DMS114 treated with DMSO at 0.1 percent for 48 hours (cell line): ENCODE data around the gene HOXC9.
A peak's percentile ranks its signal among the peaks of the same experiment; 100 is the strongest.

Experiments used
- DNase-seq: peaks from one replicate; lab custom pipeline; 2025; ENCODE audit not compliant: unreplicated experiment; lab: John Stamatoyannopoulos, UW

Gene HOXC9

GRCh38 chr12:53963005-53963404 is 37.0 kb upstream of the HOXC9 start:
- no peak for DNase-seq

- no peak for DNase-seq
Observed at GRCh38 chr12:53963434-53964314, 36.3 kb upstream of the HOXC9 start.

GRCh38 chr12:53964315-53964713 is 35.6 kb upstream of the HOXC9 start:
- no peak for DNase-seq

- no peak for DNase-seq
Observed at GRCh38 chr12:53965281-53966084, 34.5 kb upstream of the HOXC9 start.

GRCh38 chr12:53966085-53966384 is 33.9 kb upstream of the HOXC9 start:
- DNase-seq, result no peak

GRCh38 chr12:53966385-53967133 is 33.4 kb upstream of the HOXC9 start:
- no peak for DNase-seq

- no peak for DNase-seq
Observed at GRCh38 chr12:53967421-53967925, 32.5 kb upstream of the HOXC9 start.

- DNase-seq, result no peak
Observed at GRCh38 chr12:53968214-53969127, 31.5 kb upstream of the HOXC9 start.

- no peak for DNase-seq
Observed at GRCh38 chr12:53969588-53970259, 30.2 kb upstream of the HOXC9 start.

GRCh38 chr12:53970451-53970850 is 29.5 kb upstream of the HOXC9 start:
- no peak for DNase-seq

- DNase-seq, result no peak
Observed at GRCh38 chr12:53971129-53971528, 28.8 kb upstream of the HOXC9 start.

- no peak for DNase-seq
Observed at GRCh38 chr12:53971686-53972085, 28.3 kb upstream of the HOXC9 start.

- no peak for DNase-seq
Observed at GRCh38 chr12:53972152-53972702, 27.7 kb upstream of the HOXC9 start.

GRCh38 chr12:53972722-53973235 is 27.2 kb upstream of the HOXC9 start, which contains the start of gene HOXC11:
Gene HOXC11, plus strand, starts transcription at chr12:53973126. Its CDS starts 116 bp downstream, at chr12:53973242.
- no peak for DNase-seq

GRCh38 chr12:53973236-53974042 is 26.5 kb upstream of the HOXC9 start:
- no peak for DNase-seq

- DNase-seq, result peak; percentile 33
Observed at GRCh38 chr12:53974084-53975063, 25.6 kb upstream of the HOXC9 start, which contains the start of gene HOTAIR. Gene HOTAIR, minus strand, starts transcription at chr12:53974954.

- peak; percentile 42 for DNase-seq
Observed at GRCh38 chr12:53975064-53975471, 24.9 kb upstream of the HOXC9 start.
